Embryonic facial prominence (tissue), 1 donor: ENCODE measurements around the gene RHOT1.
"Not testable (repeated sequence)": the region's sequence is repeated elsewhere in the genome, so short reads cannot be mapped to it uniquely, and the experiment has no call there.

Experiments used
- DNase-seq: peaks from one replicate; pipeline ENCODE4 v3.0.0-alpha.2; 2016; ENCODE audit errors: extremely low spot score

The RHOT1 gene

DNA sequence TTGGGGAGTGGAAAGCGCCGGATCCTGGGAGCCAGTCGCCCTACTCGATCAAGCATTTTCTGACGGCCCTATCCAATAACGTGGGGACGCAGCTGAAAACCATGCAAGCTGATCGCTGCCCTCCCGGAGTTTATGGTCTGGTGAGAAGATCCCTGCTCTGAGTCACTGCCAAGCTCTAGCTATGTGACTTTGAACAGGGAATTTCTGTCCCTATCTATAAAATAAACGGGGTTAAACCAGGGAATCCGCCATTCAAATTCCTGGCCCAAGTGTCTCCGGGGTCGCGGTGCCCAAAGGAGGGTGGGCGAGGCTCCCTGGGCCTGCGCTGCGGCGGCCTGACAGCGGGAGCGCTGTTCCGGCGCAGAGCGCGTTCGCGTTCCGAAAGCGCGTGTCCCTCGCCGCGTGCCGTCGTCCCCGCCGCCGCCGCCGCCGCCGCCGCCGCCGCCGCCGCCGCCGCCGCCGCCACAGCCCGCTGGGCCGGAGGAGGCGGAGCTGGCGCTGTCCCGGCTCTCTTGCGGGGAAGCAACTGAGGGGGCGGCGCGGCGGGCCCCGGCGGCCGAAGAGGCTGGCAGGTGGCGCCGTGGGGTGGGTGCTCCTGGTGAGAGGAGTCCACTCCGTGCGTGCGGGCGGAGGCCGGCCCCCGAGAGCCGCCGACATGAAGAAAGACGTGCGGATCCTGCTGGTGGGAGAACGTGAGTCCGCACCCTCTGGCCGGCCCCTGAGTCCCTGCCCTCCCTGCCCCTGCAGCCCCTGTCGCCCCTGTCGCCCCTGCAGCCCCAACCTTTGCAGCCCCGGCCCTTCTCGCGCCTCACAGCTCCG is at the start of gene RHOT1:
Gene RHOT1, plus strand, starts transcription at position 465 of the 819 bp plus-strand sequence. Its CDS starts 191 bp downstream, at position 656.
- peak; percentile 53 for DNase-seq

DNA sequence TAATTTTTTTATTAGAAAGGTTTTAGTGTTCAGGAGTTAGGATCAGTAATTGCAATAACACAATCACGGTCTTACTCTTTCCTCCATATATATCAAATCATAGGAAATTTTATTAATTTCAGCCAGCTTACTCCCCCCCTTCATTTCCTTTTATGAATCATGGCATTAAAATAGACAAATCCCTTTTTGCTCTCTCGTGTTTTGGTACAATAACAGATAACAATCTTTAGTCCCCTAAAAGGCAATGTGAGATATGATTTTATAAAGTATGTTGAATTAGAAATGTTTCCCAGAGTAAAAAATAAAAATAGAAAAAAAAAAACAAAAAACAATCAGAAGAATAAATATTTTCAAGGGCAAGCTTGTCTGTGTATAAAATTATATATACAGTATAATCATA is 42.6 kb upstream of the RHOT1 start:
- DNase-seq, result no peak

DNA sequence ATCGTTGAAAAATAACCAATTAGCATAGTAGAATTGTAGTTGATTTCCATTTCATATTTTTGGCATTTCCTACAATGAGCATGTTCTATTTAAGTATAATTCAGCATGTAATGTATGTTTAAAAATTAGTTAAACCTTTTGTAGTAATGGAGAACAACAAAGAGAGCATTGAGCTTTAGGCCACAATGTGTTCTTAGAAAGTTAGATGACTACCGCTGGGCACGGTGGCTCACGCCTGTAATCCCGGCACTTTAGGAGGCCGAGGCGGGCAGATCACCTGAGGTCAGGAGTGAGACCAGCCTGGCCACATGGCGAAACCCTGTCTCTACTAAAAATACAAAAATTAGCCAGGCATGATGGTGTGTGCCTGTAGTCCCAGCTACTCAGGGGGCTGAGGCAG is 42.0 kb upstream of the RHOT1 start:
- DNase-seq, result not testable (repeated sequence)

DNA sequence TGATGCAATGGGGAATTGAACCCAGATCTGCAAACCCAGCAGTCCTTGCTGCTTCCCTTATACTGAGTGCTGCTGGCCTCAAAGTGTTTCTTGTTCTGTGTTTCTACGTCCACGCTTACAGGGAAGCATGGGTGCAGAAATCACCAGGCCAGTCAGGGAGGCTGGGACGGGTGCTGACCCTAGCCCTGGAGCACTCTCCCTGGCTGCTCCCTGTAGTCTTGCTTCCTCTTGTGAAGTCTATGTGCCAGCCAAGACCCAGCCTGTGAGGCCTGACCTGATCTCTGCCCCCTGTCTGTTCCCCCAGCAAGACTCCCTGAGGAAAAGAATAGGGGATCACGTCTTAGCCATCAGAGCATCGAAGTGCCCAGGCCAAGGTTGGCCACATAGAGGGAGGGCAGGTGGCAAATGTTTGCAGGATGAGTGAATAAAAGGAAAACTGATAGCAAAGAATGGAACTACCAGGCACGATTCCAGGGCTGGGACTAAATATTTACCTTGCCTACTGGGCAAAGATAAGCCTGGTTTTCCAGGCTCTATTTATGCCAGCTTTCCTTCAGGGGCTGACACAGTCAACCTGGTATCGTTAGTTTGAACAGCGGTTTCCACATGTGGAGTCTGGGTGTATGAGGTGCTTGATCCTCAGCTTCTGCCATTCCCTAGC is 41.2 kb upstream of the RHOT1 start:
- no peak for DNase-seq

DNA sequence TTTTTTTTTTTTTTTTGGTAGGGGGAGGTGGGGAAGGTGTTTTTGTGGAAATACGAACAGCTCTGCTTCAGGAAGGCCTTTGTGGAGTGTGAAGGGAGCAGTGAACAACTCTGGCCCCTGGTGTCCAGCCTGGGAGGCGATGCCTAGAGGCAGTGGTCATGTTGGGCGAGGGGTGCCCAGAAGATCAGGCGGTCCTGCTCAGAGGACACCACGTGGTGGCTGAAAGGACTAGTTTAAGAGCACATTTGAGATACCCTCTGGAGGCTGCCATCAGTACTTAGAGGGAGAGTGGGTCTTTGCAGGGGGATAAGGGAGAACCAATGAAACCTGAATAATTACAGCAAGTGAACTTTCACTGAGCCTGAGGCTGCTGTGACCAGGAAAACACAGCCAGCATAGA is 40.1 kb upstream of the RHOT1 start:
- no peak for DNase-seq

DNA sequence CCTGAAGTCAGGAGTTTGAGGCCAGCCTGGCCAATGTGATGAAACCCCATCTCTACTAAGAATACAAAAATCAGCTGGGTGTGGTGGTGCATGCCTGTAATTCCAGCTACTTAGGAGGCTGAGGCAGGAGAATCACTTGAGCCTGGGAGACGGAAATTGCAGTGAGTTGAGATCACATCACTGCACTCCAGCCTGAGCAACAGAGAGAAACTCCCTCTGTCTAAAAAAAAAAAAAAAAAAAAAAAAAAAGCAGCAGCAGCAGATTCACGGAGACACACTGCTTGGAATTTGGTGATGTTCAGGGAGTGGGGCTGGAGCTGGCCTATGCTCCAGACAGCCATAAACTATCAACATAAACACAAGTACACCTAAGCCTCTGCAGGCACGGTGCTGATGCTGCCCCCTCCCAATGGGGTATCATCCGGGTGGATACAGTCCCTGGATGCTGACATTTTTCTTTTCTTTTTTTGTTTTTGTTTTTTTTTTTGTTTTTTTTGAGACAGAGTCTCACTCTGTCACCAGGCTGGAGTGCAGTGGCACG is 39.6 kb upstream of the RHOT1 start:
- DNase-seq, result no peak

DNA sequence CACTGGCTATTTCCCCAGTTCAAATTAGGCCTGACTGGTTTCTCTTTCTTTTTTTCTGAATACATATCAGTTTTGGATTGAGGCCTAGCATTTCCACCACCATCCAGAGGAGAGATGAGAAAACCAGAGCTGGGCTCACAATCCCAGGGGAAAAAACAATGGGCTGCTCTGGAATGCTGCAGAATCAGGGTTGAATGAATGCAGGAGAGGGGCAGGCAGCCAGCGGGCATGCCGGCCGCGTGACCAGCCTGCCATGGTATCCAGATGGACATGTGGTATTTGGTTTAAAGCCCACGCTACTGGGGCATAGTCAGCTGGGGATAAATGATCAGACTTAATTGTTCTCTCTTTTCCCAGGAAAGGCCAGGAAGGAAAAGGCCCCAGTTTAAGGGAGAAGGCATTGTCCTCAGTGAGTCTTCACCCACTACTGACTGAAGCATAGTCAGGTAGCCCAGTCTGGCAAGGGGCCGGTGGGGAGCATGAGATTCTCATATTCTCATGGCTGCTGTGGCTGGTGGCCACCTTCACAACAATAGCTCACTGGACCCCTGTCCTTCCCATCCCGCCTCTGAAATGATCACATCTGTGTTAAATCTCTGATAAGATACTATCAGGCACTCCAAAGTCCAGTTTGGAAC is 38.7 kb upstream of the RHOT1 start:
- no peak for DNase-seq

DNA sequence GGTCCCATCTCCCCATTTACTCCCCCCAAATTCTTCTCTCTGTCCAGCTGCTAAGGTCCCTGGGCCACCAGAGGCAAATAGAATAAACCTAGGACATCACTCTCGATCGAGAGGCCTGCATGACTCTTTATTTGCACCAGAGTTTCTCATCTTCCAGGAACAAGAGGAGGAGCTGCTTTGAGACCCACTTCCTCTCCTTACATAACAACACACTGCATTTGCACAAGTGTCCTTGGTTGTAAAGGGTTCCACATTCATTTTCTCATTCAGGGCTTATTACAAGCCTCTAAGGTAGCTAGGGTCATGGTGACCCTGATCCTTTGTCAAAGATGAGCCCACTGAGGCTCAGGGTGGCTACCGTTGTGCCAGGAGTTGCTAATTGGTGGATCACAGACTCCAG is 38.1 kb upstream of the RHOT1 start:
- no peak for DNase-seq

DNA sequence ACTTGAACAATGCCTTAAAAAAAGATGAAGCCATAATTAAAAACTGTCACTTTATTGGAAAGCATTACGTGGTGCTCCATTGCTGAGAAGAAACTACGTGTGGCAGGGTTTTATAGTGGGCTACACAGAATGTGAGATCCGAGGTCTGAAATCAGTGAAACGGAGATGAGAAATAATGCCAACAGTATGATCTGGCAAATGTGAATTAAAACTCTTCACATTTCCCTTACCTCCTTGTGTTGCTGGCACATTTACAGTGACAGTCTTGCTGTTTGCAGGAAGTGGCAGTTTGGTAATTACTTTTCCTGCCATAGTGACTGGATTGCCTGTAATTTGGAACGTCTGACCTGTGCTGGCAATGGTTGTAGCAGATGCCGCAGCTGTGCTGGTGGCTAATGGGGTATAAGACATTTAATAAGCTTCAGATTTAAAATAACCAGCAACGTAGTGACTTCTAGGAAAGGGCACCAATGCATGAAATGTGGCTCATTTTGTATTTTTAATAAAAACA is 35.8 kb upstream of the RHOT1 start:
- DNase-seq, result not testable (repeated sequence)

DNA sequence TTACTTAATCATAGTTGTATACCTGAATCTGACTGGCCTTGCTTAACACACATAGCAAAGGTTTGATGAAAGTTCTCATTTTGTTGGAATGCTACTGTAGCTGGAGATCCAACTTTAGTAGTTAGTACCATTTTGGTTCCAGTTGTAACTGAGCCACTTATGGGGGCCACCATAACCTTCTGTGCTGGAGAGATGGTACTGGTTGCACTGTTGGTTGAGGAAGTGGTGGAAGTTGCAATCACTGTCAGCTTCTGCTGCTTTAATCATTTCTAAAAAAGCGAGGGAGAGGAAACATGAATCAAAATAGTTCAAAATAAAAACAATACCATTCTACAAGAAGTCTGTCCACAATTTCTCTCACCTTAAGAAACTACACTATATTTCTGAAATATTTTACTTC is 35.1 kb upstream of the RHOT1 start:
- not testable (repeated sequence) for DNase-seq

DNA sequence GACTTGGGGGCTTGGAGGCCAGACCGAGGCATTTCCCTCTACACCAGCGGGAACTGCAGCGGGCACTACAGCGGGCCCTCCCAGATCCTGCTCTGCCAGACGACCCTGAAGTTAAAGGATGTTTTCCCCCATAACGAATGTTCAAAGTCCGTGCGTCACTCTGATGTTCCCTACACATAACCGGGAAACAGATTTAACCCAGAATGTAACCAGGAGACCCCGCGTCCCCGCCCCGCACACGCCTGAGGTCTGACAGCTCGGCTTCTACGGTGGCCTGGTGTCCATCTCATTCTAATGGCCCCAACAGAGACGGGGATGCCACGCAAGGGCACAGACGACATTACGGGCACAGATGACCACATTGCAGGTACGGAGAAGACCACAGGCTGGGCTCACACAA is 31.7 kb upstream of the RHOT1 start:
- no peak for DNase-seq

DNA sequence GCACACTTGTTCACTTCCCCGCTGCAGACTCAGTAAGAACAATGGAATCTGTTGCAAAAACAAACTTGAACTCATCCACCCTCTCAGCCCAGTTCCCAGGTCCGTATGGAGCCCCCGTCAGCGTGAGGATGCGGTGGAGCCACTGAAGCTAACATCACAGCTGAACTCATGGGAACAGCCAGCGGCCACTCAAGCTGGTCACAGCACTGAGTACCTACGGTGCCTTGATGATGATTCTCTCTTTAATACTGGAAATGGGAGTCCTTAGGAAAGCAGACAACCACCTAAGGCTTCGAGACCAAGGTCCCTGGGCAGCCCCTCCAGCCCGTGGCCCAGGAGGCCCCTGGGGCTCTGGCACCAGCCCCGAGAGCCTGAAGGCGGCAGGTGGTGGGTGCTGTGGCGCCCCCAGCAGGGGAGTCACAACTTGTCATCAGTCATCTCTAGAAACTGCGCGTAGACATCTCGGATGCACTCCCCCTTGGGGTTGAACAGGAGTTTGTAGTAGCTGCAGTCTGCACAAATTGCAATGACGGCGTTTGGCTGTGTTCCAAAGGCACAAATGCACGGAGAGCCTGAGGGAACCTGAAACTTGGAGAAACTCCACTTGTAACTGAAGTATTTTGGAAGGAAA is 31.0 kb upstream of the RHOT1 start:
- DNase-seq, result peak; percentile 61

DNA sequence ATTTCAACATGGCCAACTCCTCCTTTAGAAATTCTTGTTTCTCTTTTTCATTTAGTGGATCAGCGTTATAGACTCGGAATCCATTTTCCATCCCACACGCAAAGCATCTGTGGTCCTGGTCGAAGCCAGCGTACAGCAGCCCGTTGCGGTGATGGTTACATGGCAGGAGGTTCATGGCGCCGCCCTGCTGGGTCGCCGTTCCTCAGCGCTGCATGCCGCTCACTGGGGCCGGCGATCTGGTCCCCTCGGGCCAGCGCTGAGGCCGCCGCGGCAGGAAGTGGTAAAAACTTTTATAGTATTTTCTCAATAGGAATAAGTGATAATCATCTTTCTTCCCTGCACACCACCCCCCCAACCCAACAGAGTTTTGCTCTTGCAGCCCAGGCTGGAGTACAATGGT is 29.9 kb upstream of the RHOT1 start:
- DNase-seq, result no peak

DNA sequence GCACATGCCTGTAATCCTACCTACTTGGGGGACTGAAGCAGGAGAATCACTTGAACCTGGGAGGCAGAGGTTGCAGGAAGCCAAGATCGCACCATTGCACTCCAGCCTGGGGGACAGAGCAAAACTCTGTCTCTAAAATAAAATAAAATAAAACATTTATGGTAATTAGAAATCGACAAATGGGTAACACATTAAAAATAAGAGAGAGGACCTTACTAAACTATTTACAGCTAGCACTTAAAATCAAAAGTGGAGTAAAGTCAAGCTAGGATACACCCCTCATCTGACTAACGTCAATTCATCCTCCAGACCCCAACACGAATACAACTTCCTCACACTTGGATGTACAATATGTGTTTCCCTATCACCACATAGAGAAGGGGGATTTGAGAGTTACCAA is 27.8 kb upstream of the RHOT1 start:
- DNase-seq, result no peak

DNA sequence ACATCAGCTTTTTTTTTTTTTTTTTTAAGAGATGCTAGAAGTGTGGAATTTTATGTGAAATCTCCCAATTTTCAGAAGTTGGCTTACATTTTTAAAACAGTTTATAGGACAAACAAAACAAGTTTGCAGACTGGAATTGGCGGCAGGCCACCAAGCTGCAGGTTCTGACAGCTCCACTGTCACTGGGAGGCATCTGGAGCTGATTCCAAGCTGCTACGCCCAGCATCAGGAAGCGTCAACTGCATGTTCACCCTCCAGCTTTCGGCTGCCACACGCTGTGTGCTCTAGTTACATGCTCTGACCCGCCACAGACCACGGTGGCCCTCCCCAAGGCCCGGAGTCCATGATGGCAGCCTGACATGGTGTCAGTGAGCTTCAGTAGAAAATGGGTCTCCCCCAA is 26.8 kb upstream of the RHOT1 start:
- DNase-seq, result not testable (repeated sequence)

DNA sequence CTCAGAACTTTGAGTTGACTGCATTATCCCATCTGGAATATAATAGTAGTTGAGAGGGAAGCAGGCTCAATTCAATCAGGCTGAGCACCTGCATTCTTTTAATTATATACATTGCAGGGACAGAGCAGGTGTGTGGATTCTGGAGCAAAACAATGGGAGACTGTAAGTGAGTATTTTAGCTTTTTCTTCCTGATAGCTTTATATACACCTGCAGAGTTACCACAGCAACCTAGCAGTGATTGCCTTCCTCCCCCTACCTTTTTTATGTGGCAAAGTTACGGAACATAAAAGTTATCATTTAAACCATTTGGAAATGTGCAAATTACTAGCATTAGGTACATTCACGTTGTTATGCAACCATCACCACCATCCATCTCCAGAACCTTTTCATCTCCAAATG is 25.4 kb upstream of the RHOT1 start:
- no peak for DNase-seq

DNA sequence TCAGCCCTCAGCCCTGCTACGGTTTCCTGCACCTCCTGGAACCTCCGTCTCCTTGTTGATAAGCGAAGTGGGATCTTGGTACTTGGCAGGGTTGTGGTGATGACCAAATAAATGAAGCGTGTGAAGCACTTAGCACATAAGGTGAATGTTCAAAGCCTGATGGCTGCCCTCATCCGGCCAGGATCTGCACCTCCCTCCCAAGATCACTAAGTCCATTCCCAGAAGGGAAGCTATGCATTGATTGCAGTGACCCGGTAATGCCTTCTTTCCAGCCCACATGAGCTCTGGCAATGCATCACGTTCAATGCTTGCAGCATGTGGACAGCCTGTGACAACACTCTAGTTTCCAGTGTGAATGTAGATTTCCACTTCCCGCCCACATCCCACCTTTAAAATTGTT is 24.9 kb upstream of the RHOT1 start:
- DNase-seq, result no peak

DNA sequence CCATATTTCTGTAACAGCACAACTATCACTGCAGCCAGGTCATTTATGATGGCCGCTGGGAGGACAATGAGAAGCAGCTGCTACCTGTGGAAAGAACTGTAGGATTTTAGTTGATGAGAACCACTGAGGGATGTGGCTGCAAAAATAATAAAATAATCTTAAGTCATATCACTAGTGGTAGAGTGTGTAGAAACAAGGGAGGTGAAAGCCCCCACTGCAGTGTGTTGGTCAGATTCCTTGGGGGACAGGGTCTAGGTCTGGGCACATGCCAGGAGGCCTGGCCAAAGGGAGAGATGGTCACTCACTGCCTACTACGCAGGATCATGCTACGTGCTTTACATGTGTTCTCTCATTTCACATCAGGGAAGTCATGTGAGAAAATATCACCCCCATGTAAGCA is 24.2 kb upstream of the RHOT1 start:
- not testable (repeated sequence) for DNase-seq

DNA sequence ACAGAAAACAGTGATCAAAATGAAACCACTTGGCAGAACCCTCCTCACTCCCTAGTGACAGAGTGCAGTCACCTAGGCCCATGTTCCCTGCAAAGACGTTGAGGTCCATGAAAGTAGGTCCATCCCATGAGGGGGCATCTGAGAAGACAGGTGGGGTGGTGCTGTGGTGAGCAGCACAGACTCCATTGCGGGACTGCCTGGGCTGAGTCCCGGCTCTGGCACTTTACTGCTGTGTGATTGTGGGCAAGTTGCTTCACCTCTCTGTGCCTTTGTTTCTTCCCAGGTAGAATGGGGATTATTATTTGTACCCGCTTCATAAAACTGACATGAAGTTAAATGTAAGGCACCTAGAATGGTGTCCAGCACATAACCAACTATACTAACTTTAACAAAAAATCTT is 23.5 kb upstream of the RHOT1 start:
- DNase-seq, result no peak

DNA sequence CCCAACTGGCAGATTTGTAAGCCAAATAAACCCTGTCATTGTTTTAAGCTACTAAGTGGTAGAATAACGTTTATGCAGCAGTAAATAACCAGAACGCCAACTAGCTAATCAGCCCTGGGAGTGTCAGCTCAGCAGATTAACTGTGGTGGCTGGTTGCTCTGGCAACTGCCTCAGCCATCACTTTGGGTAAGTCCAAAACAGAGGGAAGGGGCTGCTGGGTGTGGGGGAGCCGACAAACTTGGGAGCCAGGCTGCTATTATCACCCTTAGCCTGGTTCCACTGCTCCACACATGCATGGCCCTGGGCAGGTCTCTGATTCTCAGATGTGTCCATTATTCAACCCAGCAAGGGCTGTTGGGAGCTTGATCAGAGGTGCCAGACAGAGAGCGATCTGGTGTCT is 22.2 kb upstream of the RHOT1 start:
- DNase-seq, result no peak

DNA sequence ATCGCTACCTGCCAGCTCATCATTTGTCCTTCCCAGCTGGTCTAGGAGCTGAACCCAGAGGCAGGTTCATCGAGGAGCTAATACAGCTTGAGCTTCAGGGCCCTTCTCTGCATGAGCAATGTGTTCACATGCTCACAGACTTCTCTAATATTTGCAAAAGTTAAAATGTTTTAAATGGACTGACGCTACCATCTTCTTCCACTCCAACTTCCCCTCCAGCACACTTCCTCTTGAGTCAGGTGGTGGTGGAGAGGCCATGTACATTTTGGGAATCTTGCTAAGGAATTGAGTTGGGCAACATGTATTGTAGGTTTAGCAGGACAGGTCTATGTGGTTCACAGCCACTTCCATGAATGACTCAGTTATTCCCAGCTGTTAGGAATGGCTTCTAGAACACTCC is 21.6 kb upstream of the RHOT1 start:
- DNase-seq, result no peak

DNA sequence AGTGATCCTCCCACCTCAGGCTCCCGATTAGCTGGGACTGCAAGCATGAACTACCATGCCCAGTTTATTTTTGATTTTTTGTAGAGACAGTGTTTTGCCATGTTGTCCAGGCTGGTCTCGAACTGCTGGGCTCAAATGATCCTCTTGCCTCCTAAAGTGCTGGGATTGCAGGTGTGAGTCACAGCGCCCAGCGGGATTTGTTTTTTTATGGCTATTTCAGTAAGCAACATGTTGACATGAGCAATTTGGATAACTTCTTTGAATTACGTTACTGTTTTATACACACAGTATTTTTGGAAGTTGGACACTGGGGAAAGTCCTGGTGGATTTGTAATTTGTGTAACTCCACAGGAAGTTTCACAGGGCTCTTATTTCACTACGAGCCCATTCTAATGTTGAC is 18.5 kb upstream of the RHOT1 start:
- no peak for DNase-seq
